ENCODE data around the gene ANKMY2.
A peak's percentile ranks its signal among the peaks of the same experiment; 100 is the strongest.
"Not testable (repeated sequence)": the region's sequence is repeated elsewhere in the genome, so short reads cannot be mapped to it uniquely, and the experiment has no call there.

Gene ANKMY2

GRCh38 chr7:16645593-16646471 lies at the start of gene ANKMY2, which contains the start of gene BZW2:
Gene ANKMY2, minus strand, starts transcription at chr7:16645754. Its CDS starts 181 bp downstream, at chr7:16645573.
Gene BZW2, plus strand, starts transcription at chr7:16646181. Its CDS starts 19,263 bp downstream, at chr7:16665444.
- peak; percentile 90 for DNase-seq

GRCh38 chr7:16694806-16695205 lies 49.3 kb upstream of the ANKMY2 start:
- DNase-seq = no peak

GRCh38 chr7:16693601-16694318 lies 48.2 kb upstream of the ANKMY2 start:
- DNase-seq = no peak

GRCh38 chr7:16691241-16691640 lies 45.7 kb upstream of the ANKMY2 start:
- no peak for DNase-seq

GRCh38 chr7:16688249-16688648 lies 42.7 kb upstream of the ANKMY2 start:
- no peak for DNase-seq

- DNase-seq = no peak
These were observed 40.0 kb upstream of the ANKMY2 start for GRCh38 chr7:16685535-16685934.

GRCh38 chr7:16684935-16685334 lies 39.4 kb upstream of the ANKMY2 start:
- no peak for DNase-seq

GRCh38 chr7:16678645-16679566 lies 33.4 kb upstream of the ANKMY2 start:
- DNase-seq = not testable (repeated sequence)

- DNase-seq = no peak
These were observed 32.5 kb upstream of the ANKMY2 start for GRCh38 chr7:16677978-16678494.

- DNase-seq = no peak
These were observed 29.7 kb upstream of the ANKMY2 start for GRCh38 chr7:16675277-16675676.

- no peak for DNase-seq
These were observed 26.3 kb upstream of the ANKMY2 start for GRCh38 chr7:16671811-16672210.

GRCh38 chr7:16670731-16671344 lies 25.3 kb upstream of the ANKMY2 start:
- DNase-seq = no peak

GRCh38 chr7:16670021-16670420 lies 24.5 kb upstream of the ANKMY2 start:
- DNase-seq = no peak

GRCh38 chr7:16669581-16669980 lies 24.0 kb upstream of the ANKMY2 start:
- no peak for DNase-seq

GRCh38 chr7:16668978-16669377 lies 23.4 kb upstream of the ANKMY2 start:
- no peak for DNase-seq

- no peak for DNase-seq
These were observed 22.7 kb upstream of the ANKMY2 start for GRCh38 chr7:16668049-16668858.

- DNase-seq = no peak
These were observed 21.8 kb upstream of the ANKMY2 start for GRCh38 chr7:16667355-16667754.

- DNase-seq = no peak
These were observed 16.4 kb upstream of the ANKMY2 start for GRCh38 chr7:16661924-16662323.

- no peak for DNase-seq
These were observed 15.3 kb upstream of the ANKMY2 start for GRCh38 chr7:16660702-16661464.

GRCh38 chr7:16659854-16660497 lies 14.4 kb upstream of the ANKMY2 start:
- DNase-seq = not testable (repeated sequence)
